ENCODE data around the gene ASPG.

- TF ChIP-seq EZH2 (IDR thresholded peaks at IDR 0.05; ENCODE audit: borderline replicate concordance, low read depth, low read length, severe bottlenecking) (no peak), MAX (IDR thresholded peaks at IDR 0.05; ENCODE audit: insufficient read depth, insufficient read length) (no peak), CTCF (IDR thresholded peaks at IDR 0.05; ENCODE audit: extremely low read depth in 1 of 2, insufficient read depth in 1 of 2, low read depth in 1 of 2, low read length in 2 of 2) (no peak), MYC (IDR thresholded peaks at IDR 0.05; ENCODE audit: low read depth, low read length) (no peak), GATA2 (IDR thresholded peaks at IDR 0.05; ENCODE audit: insufficient read depth, insufficient read length, low read depth, low read length) (no peak), POLR2A (IDR thresholded peaks at IDR 0.05; ENCODE audit: low read depth, low read length) (no peak)
These were observed 63.2 kb downstream of the ASPG start for GRCh38 chr14:104148433-104149277.

Data from endothelial cell of umbilical vein (primary cell).